ENCODE results near the gene HPX.
A peak's percentile ranks its signal among the peaks of the same experiment; 100 is the strongest.
"Not testable (repeated sequence)": the region's sequence is repeated elsewhere in the genome, so short reads cannot be mapped to it uniquely, and the experiment has no call there.

The HPX gene

DNA sequence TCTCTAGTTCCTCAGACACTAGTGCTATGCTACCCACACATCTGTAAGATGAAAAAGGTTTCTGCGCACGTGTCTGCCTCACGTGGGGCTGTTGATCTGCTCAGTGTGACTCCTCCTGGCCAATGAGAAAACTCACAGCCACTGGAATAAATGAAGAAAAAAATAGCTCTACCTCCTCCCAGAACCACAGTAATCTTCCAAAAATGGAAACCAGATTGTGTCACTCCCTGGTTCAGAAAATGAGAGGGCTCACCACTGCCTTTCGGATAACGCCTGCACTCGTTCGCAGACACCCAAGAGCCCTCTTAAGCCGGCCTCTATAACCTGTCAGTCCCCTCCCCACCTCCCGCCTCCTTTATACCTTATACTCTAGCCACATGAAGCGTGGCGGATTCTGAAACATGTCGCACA is 27.0 kb downstream of the HPX start:
- DNase-seq, result peak; percentile 56

DNA sequence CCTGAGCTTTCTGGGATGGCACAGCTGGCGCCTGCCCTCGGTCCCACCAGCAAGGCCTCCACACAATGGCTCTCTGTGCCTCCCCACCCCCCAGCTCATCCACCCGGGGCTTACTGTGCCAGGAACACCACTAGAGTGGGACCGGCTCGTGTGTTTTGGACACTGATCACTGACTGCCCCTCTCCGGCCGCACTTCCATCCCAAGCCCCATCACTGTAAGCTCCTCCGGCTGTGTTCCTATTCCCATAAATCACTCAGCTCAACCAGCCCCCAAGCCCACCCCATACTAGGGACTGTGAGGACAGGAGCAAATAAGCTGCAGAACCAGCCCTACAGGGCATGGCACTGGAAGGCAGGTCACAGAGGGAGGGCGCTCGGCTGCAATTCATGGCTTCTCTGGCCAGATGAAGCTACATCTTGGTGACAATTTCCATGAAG is 29.2 kb downstream of the HPX start:
- no peak for DNase-seq

DNA sequence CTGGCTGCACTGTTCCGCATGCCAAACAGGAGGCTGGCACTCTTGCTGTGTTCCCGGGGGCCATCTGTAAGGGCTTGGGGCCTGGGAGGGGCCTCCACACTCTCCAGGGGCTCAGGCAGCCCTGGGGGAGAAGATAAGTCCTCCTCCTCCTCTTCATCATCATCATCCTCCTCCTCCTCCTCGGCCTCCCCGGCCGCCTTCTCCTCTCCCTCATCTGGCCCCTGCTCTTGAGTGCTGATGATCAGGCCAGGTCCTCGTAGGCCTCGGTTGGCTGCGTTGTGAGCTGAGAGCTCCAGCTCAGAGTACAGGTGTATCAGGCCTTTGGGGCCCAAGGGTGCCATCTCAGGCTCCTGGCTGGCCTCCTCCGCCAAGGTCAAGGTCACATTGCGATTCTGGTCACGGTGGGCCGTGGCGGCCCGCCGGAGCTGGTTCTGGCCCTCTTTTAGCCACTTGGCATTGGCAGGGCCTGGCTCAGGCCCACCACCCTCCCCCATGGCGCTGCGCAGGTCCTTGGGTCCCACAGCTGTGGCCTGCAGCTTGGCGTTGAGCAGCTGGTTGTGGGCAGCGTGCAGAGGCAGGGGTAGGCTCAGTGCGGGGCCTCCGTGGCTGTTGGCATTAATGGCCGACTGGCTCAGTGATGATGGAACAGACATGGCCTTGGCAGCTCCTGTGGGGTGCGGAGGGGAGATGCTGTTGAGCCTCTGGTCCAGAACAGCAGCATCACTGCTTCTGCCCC is 29.9 kb downstream of the HPX start:
- DNase-seq, result no peak

DNA sequence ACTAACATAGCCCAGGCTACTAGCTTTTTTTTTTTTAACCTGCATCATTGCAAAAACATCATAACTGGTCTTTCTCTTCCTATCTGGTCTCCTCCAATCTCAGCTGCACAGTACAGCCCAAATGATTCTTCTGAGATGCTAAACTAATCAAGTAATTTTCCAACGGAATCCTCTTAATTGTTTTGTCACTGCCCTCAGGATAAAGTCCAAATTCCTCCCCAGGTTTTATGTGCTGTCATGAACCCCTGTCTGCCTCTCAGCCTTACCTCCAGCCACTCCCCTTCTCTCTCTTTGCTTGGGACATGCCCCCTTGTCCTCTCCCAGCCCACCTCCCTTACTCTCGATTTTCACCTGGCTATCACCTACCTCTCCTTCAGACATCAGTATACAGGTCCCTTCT is 34.4 kb downstream of the HPX start:
- DNase-seq, result no peak

DNA sequence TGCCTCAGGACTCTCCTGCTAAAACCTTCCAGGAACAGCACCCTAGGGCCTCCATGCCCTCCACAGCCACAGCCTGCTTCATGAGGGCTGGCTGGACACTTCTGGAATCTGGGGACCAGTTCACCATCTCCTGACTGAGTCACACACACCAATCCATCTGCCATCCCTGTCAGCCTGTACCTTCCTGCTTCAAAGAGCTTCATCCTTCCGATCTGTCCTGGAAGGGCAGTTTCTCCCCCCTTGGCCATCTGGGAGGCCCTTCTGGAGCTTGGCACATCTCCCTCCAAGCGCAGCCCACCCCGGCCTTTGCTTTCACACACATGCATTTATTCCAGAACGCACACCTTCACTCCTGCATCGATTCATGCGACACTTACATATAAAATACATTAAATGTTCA is 34.9 kb downstream of the HPX start:
- DNase-seq, result no peak

DNA sequence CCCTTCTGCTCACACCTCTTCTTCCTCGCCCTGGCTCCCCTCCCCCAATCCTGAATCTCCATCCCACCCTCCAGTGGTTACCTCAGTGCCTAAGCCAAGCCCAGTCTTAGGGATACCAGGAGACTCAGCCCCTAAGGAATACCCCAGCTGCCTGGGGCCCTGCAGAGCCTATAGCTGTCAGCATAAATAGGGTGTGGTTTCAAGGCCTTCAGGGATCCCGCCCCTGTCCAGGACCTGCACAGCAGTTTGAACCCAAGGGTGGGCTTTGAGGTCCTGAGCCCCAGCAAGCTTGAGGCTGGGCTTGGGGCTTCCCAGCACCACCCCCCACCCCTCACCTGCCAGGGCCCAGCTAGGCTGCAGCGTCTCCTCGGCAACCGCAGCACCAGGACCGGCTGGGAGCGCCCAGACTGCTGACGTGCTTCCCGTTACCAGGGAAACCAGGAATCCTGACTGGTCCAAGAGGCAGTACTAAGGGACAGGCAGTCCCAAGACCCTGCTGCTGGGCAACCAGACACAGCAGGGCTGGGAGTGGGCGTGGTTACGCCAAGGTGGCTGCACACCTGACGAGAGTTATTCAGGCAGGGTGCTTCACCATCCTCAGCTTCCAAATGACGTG is 35.6 kb downstream of the HPX start:
- no peak for DNase-seq

DNA sequence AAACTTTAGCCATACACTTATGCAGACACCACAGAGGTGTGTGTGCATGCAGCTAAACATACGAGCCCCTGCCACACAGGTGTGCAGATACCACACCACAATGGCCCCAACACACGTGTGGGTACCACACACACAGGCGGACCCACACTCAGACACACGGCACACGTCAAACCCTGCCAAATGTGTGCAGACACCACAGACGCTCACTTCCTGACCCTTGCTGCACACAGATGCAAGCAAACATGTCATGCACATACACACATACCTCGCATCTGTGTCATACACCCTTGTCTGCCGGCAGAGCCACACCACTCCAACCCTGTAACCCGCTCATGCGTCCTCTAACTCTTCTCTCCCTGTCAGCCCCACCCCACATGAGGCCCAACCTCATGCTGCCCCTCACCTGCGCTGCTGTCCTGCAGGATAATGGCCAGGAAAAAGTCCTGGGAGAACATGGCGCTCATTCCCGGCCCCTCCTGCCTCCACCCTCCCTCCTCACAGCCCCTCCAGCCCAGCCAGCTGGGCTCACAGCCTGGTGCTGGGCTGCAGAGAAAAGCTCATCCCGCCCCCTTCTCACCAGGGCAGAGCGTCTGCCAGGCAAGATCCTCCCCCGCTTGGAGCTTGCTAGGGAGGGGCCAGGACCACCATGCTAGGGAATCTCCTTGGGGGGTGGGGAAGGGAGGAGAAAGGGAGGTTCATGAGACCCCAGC is 36.3 kb downstream of the HPX start:
- no peak for DNase-seq

DNA sequence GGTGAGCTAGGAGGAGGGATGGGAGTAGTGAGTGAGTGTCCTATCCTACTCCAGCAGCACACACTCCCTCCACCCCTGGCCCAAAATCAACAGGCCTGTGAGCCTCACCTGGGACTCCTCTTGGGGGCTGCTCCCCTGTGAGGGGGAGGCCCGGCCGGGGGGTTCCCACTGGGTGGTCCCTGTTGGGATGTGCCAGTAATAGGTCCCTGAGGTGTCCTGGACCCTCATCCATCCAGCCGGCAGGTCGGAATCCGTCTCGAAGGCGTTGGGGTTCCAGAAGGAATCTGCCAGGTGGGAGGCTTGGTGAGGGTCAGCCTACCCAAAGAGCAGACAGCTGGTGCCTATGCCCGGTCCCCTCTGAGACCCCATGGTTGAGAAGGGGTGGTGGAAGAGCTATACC is 37.2 kb downstream of the HPX start:
- no peak for DNase-seq

DNA sequence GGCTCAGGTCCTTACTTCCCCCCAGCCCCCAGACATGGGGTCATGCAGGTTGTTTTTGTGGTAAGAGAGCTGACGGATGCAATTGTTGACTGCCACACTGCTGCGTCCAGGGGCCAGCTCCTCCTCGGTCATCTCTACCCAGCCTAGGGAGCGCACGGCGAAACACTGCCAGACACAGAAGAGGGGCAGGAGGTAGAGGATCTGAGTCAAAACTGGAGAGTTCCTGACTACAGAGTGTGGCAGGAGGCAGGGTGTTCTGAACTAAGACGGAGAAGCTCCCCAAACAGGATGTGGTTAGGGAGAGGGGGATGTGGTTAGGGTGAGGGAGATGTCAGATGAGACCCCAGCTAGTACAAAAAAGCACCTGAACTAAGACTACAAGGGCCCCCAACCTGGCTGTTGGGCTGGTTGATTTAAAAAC is 38.2 kb downstream of the HPX start:
- DNase-seq, result peak; percentile 43

DNA sequence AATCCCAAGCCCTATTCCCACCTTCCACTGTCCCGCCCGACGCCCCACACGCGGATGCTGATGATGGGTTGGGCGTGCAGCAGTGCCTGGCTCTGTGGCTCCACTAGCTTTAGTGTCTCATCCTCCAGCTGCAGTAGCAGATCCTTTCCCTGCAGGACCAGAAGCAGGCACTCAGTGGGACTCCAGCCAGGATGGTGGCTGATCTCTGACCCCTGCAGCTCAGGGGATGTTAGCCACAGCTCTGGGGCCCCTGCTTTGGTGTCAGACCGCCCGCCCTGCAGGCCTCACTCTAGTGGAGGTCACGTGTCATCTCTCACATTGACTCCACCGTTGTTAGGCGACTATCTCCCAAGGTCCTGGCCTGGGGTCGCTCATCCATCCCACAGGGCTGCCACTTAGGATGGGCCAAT is 38.7 kb downstream of the HPX start:
- no peak for DNase-seq

DNA sequence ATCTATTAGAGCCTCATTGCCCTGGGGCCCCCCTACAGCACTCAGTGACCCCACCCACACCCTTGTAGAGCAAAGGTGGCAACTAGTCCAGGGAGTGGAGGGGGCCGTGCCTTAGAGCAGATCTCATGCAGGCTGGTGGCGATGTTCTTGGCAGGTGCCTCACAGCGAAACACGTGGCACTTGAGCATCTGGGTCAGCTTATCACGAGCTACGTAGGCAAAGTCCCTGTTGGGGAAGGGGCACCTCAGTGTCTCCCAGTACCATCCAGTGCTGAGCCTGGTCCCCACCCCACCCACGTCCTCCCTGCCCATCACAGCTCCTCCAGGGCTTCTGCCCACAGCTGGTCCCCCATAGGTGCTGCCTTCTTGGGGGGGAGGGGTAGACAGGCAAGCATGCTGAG is 39.3 kb downstream of the HPX start:
- DNase-seq, result no peak

DNA sequence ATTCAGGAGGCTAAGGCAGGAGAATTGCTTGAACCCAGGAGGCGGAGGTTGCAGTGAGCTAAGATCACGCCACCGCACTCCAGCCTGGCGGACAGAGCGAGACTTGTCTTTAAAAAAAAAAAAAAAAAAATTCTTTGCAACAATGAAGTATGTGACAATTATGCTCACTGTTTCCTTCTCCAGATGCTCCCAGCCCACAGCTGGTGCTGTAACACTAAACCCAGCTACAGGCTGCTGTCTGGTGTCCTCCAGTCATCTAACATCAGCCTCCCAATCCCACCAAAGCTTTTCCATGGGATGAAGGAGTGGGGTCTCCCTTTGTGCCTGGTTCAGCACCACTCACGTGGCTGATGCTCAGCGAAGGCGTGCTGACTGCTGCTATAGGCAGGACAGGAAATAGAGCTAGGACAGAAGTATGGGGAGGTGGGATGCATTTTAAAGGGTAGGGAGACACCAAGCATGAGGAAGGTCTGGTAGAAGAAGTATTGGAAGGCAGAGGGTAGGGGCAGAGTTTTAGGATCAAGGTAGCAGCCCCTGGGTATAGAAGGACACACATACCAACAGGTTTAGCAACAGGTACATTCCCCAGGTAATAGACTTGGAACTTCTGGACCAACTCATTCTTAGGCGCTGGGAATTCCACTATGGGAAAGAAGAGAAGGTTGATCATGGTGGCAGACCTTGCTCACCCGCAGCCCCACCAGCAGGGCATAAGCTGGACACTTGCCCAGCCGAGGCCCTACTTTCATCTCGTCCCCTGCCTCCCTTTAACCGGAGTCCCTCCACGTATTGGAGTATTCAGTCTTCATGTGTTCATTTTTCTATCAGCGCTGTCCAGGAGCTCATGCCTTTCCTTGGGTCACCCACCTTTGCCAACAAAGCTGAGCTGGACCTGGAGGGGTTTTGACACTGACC is 40.1 kb downstream of the HPX start:
- DNase-seq, result no peak

DNA sequence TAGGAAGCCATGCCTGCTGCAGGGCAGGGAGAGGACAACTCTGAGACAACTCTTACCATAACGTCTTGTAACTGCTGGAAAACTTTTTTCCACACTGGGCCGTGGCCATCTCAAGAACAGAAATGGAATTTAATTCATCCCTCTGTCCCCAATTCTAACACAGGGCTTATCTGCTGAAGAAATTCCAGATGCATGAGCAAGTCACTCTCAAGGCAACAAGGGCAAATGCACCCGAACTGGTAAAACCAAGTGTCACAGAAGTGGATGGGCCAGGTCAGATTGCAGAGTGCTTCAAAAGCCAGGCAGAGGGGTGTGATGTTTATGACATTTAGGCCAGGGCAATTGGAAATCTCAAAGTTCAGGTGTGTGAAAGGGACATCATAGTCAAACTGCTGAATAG is 43.2 kb downstream of the HPX start:
- DNase-seq, result no peak

DNA sequence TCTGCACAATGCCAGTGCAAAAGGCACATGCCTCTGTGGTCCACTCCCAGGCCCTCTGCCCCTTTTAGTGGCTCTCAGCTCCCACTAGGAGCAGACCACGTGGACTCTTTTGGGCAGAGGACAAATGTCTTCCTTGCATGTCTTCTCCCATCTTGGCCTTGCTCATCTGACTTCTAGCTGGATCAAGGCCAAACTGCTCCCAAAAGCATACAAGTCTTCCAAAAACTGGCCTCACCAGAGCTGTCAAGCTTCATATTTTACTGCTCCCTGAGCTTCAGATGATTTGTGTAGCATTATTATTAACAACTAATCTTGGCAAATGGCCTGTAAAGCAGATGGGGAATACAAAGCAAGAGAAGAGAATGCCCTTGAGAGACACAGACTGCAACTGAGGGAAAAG is 43.6 kb downstream of the HPX start:
- no peak for DNase-seq

DNA sequence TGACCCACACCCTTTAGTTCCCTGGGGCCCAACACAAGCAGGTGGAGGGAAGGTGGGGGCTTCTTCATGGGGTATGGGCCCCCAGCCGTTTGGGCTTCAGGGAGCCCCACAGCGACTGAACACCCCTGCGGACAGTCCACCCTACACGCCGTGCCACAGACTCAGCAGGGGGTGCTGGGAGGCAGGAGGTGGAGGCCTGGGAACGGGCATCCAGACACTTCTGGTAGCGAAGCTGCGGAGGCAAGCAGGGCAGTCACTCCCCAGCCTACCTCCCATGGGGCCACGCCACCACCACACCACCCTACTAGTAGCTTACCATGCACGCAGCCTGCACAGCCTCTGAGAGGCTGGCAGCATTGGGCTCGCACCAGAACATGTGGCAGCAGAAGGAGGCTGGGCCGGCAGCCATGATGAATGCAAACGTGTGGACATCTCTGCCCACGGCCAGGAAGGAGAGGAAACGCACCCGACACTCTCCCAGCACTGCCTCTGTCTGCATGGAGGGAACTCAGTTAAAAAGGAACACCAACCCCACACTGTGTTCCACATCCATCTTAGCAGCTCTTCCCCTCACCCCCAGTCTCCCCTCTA is 45.2 kb downstream of the HPX start:
- no peak for DNase-seq

DNA sequence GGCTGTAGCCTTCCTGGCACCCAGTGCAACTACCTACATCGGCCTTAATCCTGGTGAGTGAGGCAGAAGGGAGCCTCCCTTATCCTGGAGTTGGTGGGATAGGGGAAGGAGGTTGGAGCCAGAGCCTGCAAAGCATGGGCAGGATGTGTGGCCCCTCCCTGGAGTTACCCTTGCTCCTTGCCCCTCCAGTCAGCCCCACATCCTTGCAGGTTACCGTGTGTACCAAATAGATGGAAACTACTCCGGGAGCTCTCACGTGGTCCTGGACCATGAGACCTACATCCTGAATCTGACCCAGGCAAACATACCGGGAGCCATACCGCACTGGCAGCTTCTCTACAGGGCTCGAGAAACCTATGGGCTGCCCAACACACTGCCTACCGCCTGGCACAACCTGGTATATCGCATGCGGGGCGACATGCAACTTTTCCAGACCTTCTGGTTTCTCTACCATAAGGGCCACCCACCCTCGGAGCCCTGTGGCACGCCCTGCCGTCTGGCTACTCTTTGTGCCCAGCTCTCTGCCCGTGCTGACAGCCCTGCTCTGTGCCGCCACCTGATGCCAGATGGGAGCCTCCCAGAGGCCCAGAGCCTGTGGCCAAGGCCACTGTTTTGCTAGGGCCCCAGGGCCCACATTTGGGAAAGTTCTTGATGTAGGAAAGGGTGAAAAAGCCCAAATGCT is 46.7 kb downstream of the HPX start:
- DNase-seq, result no peak

DNA sequence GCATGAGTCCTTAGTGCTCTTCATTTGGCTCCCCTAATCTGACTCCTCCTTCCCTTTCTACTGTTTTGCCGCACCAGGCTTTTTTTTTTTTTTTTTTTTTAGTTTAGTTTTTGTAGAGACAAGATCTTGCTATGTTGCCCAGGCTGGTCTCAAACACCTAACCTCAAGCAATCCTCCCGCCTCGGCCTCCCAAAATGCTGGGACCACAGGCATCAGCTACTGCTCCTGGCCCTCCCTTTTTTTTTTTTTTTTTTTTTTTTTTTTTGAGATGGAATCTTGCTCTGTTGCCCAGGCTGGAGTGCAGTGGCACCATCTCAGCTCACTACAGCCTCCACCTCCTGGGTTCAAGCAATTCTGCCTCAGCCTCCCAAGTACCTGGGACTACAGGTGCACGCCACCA is 48.5 kb downstream of the HPX start:
- not testable (repeated sequence) for DNase-seq

DNA sequence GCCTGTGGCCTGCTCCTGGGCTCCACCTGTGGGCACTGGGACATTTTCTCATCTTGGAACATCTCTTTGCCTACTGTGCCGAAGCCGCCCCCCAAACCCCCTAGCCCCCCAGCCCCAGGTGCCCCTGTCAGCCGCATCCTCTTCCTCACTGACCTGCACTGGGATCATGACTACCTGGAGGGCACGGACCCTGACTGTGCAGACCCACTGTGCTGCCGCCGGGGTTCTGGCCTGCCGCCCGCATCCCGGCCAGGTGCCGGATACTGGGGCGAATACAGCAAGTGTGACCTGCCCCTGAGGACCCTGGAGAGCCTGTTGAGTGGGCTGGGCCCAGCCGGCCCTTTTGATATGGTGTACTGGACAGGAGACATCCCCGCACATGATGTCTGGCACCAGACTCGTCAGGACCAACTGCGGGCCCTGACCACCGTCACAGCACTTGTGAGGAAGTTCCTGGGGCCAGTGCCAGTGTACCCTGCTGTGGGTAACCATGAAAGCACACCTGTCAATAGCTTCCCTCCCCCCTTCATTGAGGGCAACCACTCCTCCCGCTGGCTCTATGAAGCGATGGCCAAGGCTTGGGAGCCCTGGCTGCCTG is 49.2 kb downstream of the HPX start:
- no peak for DNase-seq

DNA sequence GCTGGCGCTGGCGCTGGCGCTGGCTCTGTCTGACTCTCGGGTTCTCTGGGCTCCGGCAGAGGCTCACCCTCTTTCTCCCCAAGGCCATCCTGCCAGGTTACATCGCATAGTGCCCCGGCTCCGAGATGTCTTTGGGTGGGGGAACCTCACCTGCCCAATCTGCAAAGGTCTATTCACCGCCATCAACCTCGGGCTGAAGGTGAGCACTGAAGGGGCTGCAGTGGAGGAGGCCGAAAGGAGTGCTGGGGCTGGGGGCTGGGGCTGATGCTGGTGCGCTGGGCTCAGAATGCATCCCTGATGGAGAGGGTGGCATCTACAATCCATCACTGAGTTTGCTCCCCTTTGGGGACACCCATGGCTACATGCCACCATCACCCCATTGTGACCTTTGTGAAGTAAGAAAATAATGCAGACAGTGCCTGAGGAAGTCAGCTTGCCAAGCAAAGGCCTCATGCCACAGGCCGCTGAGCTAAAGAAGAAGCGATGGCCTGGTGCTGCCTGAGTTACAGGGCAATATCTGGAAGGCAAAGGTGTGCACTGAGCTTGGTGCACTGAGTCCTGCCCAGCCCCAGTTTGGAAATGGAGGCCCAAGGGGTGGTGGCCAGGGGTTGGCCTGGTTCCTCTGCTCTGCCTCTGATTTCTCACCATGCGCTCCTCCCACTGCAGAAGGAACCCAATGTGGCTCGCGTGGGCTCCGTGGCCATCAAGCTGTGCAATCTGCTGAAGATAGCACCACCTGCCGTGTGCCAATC is 49.9 kb downstream of the HPX start:
- no peak for DNase-seq

DNA sequence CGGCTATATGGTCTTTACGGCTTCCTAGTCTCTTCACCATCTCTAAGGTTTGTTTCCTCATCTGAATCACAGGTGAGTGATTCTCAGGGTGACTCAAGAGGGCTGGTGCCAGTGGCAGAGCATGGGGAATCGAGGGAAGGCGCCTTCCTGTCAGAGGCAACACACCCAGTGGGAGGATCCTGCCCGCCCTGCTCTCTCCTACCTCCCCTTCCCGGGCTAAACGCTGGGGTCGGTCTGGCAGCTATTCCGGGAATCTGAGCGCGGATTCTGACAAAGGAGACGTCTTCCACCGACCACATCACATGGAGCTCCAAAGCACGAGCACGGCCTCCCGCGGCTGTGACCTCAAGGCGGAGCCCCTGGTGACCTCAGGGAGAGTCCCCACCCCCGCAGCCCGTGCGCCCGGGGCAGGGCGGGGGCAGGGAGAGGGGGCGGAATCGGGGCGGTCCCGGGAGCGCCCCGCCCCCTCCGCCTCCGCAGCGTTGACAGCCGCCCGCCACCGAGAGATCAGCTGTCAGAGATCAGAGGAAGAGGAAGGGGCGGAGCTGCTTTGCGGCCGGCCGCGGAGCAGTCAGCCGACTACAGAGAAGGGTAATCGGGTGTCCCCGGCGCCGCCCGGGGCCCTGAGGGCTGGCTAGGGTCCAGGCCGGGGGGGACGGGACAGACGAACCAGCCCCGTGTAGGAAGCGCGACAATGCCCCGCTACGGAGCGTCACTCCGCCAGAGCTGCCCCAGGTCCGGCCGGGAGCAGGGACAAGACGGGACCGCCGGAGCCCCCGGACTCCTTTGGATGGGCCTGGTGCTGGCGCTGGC is 50.7 kb downstream of the HPX start, which contains the start of gene SMPD1:
SMPD1 (plus strand) TSS at position 570 of the 813 bp plus-strand sequence; CDS start at position 695, 125 bp downstream.
- DNase-seq, result peak; percentile 92
